ENCODE results near the gene PHACTR3. TPM values are rescaled to one million over a fixed set of nuclear protein-coding genes. Genes with fewer than 3 reads are reported as not detected.
A peak's percentile ranks its signal among the peaks of the same experiment; 100 is the strongest.

Gene PHACTR3
- polyA plus RNA-seq, 1 donor (not counting 4 experiments of a cell fraction or from before 2014, with no cell fraction given) = 2.6 TPM

GRCh38 chr20:59782986-59783640 lies 178.8 kb downstream of the PHACTR3 start:
- peak; percentile 17 for DNase-seq (ENCODE audit: low read depth, low spot score)
- H2AFZ ChIP-seq (ENCODE audit: control insufficient read depth, low read length) = no peak overlapping the region

GRCh38 chr20:59783641-59784010 lies 179.3 kb downstream of the PHACTR3 start:
- H3K36me3 ChIP-seq (ENCODE audit: control insufficient read depth in 2 of 2, extremely low read depth in 1 of 2, insufficient read depth in 2 of 2, low read length in 2 of 2) = no peaks in the 10 kb centered on the region
- H4K20me1 ChIP-seq (ENCODE audit: control insufficient read depth, extremely low read depth, insufficient read depth, low read length) = no peaks in the 10 kb centered on the region
- dilution Hi-C loops (cut with MboI; ENCODE audit: extremely low pct_ligation_motif_present, low sequenced_read_pairs) = no loop called here
- H3K9ac ChIP-seq (ENCODE audit: control insufficient read depth, extremely low read depth, insufficient read depth, low read length) = no peak overlapping the region
- TF ChIP-seq CTCF (optimal IDR thresholded peaks at IDR 0.05 in 1 of 3, IDR thresholded peaks at IDR 0.05 in 1 of 3, conservative IDR thresholded peaks at IDR 0.05 in 1 of 3; ENCODE audit: extremely low read depth in 1 of 3, insufficient read depth in 2 of 3, low read length in 3 of 3) = no peak
- no peak for TF ChIP-seq EZH2 (IDR thresholded peaks at IDR 0.05; ENCODE audit: low read length)
- FAIRE-seq (no peak), DNase-seq (ENCODE audit: low read depth, low spot score) (no peak)
- no peak overlapping the region for H2AFZ ChIP-seq (ENCODE audit: control insufficient read depth, low read length)
- no peak overlapping the region for H3K27ac ChIP-seq (ENCODE audit: control insufficient read depth, insufficient read depth, low read length)
- no peaks in the 10 kb centered on the region for H3K9me3 ChIP-seq (ENCODE audit: control insufficient read depth, low read depth, low read length)
- no peak overlapping the region for H3K4me3 ChIP-seq (ENCODE audit: control insufficient read depth in 2 of 3, extremely low read depth in 1 of 3, insufficient read depth in 2 of 3, low read depth in 1 of 3, low read length in 3 of 3)
- no peaks in the 10 kb centered on the region for H3K79me2 ChIP-seq (ENCODE audit: control insufficient read depth, insufficient read depth, low read length)
- no peak overlapping the region for H3K4me2 ChIP-seq (ENCODE audit: control insufficient read depth, extremely low read depth, insufficient read depth, low read depth, low read length)
- no peaks in the 10 kb centered on the region for H3K27me3 ChIP-seq (ENCODE audit: control insufficient read depth, extremely low read depth, insufficient read depth, low read length)
- H3K4me1 ChIP-seq (ENCODE audit: control insufficient read depth, extremely low read depth, insufficient read depth, low read length) = no peaks in the 10 kb centered on the region
- no peaks in the 10 kb centered on the region for H3K9me1 ChIP-seq (ENCODE audit: control insufficient read depth, extremely low read depth, insufficient read depth, low read length)

More at GRCh38 chr20:59782986-59783640, 178.8 kb downstream of the PHACTR3 start:
- dilution Hi-C loops (cut with MboI; ENCODE audit: extremely low pct_ligation_motif_present, low sequenced_read_pairs) = no loop called here
- H3K4me2 ChIP-seq (ENCODE audit: control insufficient read depth, extremely low read depth, insufficient read depth, low read depth, low read length) = no peak overlapping the region
- TF ChIP-seq EZH2 (IDR thresholded peaks at IDR 0.05; ENCODE audit: low read length) = no peak
- TF ChIP-seq CTCF (optimal IDR thresholded peaks at IDR 0.05 in 1 of 3, IDR thresholded peaks at IDR 0.05 in 1 of 3, conservative IDR thresholded peaks at IDR 0.05 in 1 of 3; ENCODE audit: extremely low read depth in 1 of 3, insufficient read depth in 2 of 3, low read length in 3 of 3) = peak; percentile 88 to 97 (median 89)
- no peaks in the 10 kb centered on the region for H3K36me3 ChIP-seq (ENCODE audit: control insufficient read depth in 2 of 2, extremely low read depth in 1 of 2, insufficient read depth in 2 of 2, low read length in 2 of 2)
- no peaks in the 10 kb centered on the region for H3K9me3 ChIP-seq (ENCODE audit: control insufficient read depth, low read depth, low read length)
- H3K9ac ChIP-seq (ENCODE audit: control insufficient read depth, extremely low read depth, insufficient read depth, low read length) = no peak overlapping the region
- no peaks in the 10 kb centered on the region for H4K20me1 ChIP-seq (ENCODE audit: control insufficient read depth, extremely low read depth, insufficient read depth, low read length)
- no peak overlapping the region for H3K27ac ChIP-seq (ENCODE audit: control insufficient read depth, insufficient read depth, low read length)
- H3K4me3 ChIP-seq (ENCODE audit: control insufficient read depth in 2 of 3, extremely low read depth in 1 of 3, insufficient read depth in 2 of 3, low read depth in 1 of 3, low read length in 3 of 3) = no peak overlapping the region
- H3K27me3 ChIP-seq (ENCODE audit: control insufficient read depth, extremely low read depth, insufficient read depth, low read length) = no peaks in the 10 kb centered on the region
- no peaks in the 10 kb centered on the region for H3K79me2 ChIP-seq (ENCODE audit: control insufficient read depth, insufficient read depth, low read length)
- no peak for FAIRE-seq
- H3K9me1 ChIP-seq (ENCODE audit: control insufficient read depth, extremely low read depth, insufficient read depth, low read length) = no peaks in the 10 kb centered on the region
- H3K4me1 ChIP-seq (ENCODE audit: control insufficient read depth, extremely low read depth, insufficient read depth, low read length) = no peaks in the 10 kb centered on the region
